ENCODE data around the gene AP2A1.

AP2A1 gene

DNA sequence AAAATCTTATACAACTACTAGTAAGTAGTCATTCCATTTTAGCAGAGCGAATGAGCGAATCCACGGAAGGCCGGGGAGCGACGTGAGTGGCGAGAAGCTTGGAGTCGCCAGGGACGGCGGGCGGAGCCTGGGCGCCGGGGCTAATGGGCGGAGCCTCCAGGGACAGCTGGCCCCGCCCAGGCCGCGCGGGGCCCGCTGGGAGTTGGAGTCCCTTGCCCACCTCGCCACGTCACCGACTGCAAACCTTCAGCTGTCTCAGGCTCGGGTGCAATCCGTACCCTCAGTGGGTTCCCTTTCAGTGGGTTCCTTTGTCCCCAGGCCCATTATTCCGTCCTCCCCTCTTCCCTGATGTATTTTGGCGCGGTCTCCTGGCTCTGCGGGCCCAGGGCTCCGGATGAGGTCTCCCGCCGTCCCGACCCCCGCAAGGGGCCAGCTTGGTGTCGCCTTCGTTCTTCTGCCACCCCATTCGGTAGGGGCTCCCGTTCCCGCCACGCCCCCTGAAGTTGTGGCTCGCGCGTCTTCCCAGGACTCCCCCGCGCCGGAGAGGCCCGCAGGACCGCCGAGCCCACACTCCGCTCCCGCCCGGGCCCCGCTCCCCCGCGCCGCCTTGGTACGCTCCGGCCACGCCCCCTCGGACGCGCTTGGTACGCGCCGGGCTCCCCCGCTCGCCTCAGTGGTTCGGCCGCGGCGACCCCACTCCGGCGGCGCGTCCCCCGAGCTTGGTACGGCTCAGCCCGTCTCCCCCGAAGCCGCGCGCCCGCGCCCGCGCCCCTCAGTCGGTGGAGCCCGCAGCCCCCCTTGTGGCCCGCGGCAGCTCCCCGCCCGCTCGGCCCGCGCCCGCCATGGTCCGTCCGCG is 83.9 kb downstream of the AP2A1 start, which contains the start of gene PTOV1:
TSS of gene PTOV1 (plus strand) at position 673 of the 856 bp plus-strand sequence.
- Histone ChIP-seq H3K18ac (ENCODE audit: low read length) (peak within 1 kb of the TSS; percentile 98), H3K4ac (ENCODE audit: low read depth, low read length) (peak within 1 kb of the TSS; percentile 89), H3K9me3 (ENCODE audit: insufficient read depth, low read depth, low read length) (no peaks in the 10 kb centered on the region), H3K36me3 (ENCODE audit: control insufficient read depth in 1 of 2, insufficient read depth in 2 of 2, low read length in 2 of 2) (peaks cover 22 to 26% of the 10 kb centered on the region in 2 experiments), H2AFZ (ENCODE audit: insufficient read depth, low read length, poor library complexity) (peak within 1 kb of the TSS; percentile 68), H3K79me1 (ENCODE audit: low read length) (peaks cover 7% of the 10 kb centered on the region), H2BK12ac (ENCODE audit: low read length) (no peak within 1 kb of the TSS), H3K4me1 (ENCODE audit: control insufficient read depth in 1 of 2, insufficient read depth in 2 of 2, low read length in 2 of 2) (peaks cover 7 to 17% of the 10 kb centered on the region in 2 experiments), H2AK5ac (ENCODE audit: low read length) (peak within 1 kb of the TSS; percentile 51), H3K4me2 (ENCODE audit: low read length) (peak within 1 kb of the TSS; percentile 97), H4K91ac (ENCODE audit: low read depth, low read length) (peak within 1 kb of the TSS; percentile 98), H2BK5ac (ENCODE audit: low read depth, low read length, poor library complexity) (peak within 1 kb of the TSS; percentile 93), H3K27me3 (ENCODE audit: insufficient read depth, low read length) (no peaks in the 10 kb centered on the region), H2BK120ac (ENCODE audit: insufficient read depth, low read length, poor library complexity) (peak within 1 kb of the TSS; percentile 86), H4K8ac (ENCODE audit: low read depth, low read length) (peak within 1 kb of the TSS; percentile 95), H3K4me3 (ENCODE audit: low read depth, low read length) (peak within 1 kb of the TSS; percentile 88), H3K9ac (ENCODE audit: low read length) (peak within 1 kb of the TSS; percentile 91), H3K27ac (ENCODE audit: low read depth, low read length) (peak within 1 kb of the TSS; percentile 99), H3K23ac (ENCODE audit: low read length) (no peak within 1 kb of the TSS), H4K12ac (ENCODE audit: low read depth, low read length) (peak within 1 kb of the TSS; percentile 84), H3K79me2 (ENCODE audit: control insufficient read depth, insufficient read depth, low read length, poor library complexity) (peaks cover 14% of the 10 kb centered on the region), H3K14ac (ENCODE audit: low read length) (peak within 1 kb of the TSS; percentile 94)
- DNase-seq: peak; percentile 93 to 95
- WGBS (ENCODE audit: extremely low coverage, insufficient coverage, insufficient read length): no CpG with 5 or more reads among the region's 98 CpGs

DNA sequence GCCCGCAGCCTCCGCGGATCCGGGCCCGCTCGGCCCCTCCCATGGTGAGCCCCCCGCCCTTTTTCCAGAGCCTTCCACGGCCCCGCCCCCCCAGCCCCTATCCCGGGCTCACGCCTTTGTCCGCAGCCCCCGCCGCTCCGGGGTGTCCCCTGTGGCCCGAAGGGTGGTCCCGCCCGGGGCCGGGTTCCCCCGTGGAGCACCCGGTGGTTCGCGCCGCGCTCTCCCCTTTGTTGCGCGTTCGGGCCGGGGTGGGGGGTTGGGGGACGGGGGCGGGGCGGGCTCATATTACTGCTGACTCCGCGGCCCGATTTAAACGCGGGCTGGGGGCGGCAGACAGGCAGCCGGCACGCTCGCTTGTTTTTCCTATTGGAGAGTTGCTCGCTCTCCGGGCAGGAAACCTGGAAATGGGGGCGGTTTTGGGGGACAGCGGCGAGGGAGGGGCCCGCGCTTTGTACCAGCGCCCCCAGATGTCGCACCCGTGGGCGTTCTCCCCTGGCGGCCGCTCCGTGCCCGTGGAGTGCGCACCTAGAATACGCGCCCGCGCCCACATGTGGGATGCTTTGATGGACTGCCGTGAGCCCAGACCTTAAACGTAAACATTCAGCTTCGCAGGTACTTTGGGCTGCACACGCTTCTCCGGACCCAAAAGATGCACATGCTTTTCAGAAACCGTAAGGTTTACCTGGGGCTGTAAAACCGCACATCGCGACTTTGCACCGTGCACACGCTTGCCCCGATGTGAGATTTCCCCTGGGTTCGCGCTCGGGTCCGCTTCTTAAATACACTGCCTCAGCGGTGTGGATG is 84.9 kb downstream of the AP2A1 start:
- peak overlapping the region; percentile 99 for H3K27ac ChIP-seq (ENCODE audit: low read depth, low read length)
- peak overlapping the region; percentile 87 for H3K4ac ChIP-seq (ENCODE audit: low read depth, low read length)
- no CpG with 5 or more reads among the region's 78 CpGs for WGBS (ENCODE audit: extremely low coverage, insufficient coverage, insufficient read length)
- H3K4me3 ChIP-seq (ENCODE audit: low read depth, low read length): peak overlapping the region; percentile 88
- no peak overlapping the region for H4K12ac ChIP-seq (ENCODE audit: low read depth, low read length)
- peak overlapping the region; percentile 87 for H3K9ac ChIP-seq (ENCODE audit: low read length)
- no peaks in the 10 kb centered on the region for H3K9me3 ChIP-seq (ENCODE audit: insufficient read depth, low read depth, low read length)
- peaks cover 7% of the 10 kb centered on the region for H3K79me1 ChIP-seq (ENCODE audit: low read length)
- H3K14ac ChIP-seq (ENCODE audit: low read length): peak overlapping the region; percentile 94
- H2AK5ac ChIP-seq (ENCODE audit: low read length): peak overlapping the region; percentile 41
- H4K91ac ChIP-seq (ENCODE audit: low read depth, low read length): peak overlapping the region; percentile 98
- peak; percentile 52 to 67 for DNase-seq
- peak overlapping the region; percentile 98 for H3K18ac ChIP-seq (ENCODE audit: low read length)
- peak overlapping the region; percentile 97 for H3K4me2 ChIP-seq (ENCODE audit: low read length)
- H3K79me2 ChIP-seq (ENCODE audit: control insufficient read depth, insufficient read depth, low read length, poor library complexity): peaks cover 14% of the 10 kb centered on the region
- H2BK120ac ChIP-seq (ENCODE audit: insufficient read depth, low read length, poor library complexity): peak overlapping the region; percentile 72
- no peaks in the 10 kb centered on the region for H3K27me3 ChIP-seq (ENCODE audit: insufficient read depth, low read length)
- H2BK5ac ChIP-seq (ENCODE audit: low read depth, low read length, poor library complexity): peak overlapping the region; percentile 88
- H2BK12ac ChIP-seq (ENCODE audit: low read length): no peak overlapping the region
- peak overlapping the region; percentile 68 for H2AFZ ChIP-seq (ENCODE audit: insufficient read depth, low read length, poor library complexity)
- peaks cover 31 to 36% of the 10 kb centered on the region in 2 experiments for H3K36me3 ChIP-seq (ENCODE audit: control insufficient read depth in 1 of 2, insufficient read depth in 2 of 2, low read length in 2 of 2)
- no peak overlapping the region for H3K23ac ChIP-seq (ENCODE audit: low read length)
- H4K8ac ChIP-seq (ENCODE audit: low read depth, low read length): peak overlapping the region; percentile 95
- peaks cover 7 to 17% of the 10 kb centered on the region in 2 experiments for H3K4me1 ChIP-seq (ENCODE audit: control insufficient read depth in 1 of 2, insufficient read depth in 2 of 2, low read length in 2 of 2)

DNA sequence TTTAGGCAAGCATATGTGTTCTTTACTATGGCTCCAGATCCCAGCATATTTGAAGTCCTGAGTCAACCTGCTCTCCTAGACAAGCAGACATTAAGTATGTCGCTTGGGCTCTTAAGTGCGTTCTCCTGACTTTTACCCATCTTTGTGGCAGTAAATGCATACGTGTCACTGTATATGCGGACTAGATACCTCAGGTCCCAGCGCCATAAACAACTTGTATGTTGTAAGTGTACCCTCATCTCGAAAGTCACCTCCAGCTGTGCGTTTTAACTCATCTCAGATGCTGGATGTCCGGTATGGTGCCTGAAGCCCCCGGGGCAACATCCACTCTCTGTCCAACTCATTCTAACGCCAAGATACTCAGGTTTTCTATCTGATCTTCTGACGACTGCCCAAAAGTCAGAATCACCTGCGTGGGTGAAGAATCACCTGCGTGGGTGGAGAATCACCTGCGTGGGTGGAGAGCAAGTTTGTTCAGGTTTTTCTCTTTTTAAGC is 85.9 kb downstream of the AP2A1 start:
- Histone ChIP-seq H4K8ac (ENCODE audit: low read depth, low read length) (no peak overlapping the region), H2AFZ (ENCODE audit: insufficient read depth, low read length, poor library complexity) (no peak overlapping the region), H3K79me1 (ENCODE audit: low read length) (peaks cover 7% of the 10 kb centered on the region), H3K4me1 (ENCODE audit: control insufficient read depth in 1 of 2, insufficient read depth in 2 of 2, low read length in 2 of 2) (peaks cover 7 to 17% of the 10 kb centered on the region in 2 experiments), H2BK120ac (ENCODE audit: insufficient read depth, low read length, poor library complexity) (no peak overlapping the region), H3K36me3 (ENCODE audit: control insufficient read depth in 1 of 2, insufficient read depth in 2 of 2, low read length in 2 of 2) (peaks cover 41 to 46% of the 10 kb centered on the region in 2 experiments), H3K4me2 (ENCODE audit: low read length) (peak overlapping the region; percentile 97), H3K23ac (ENCODE audit: low read length) (no peak overlapping the region), H3K9ac (ENCODE audit: low read length) (no peak overlapping the region), H3K18ac (ENCODE audit: low read length) (no peak overlapping the region), H4K91ac (ENCODE audit: low read depth, low read length) (no peak overlapping the region), H2BK5ac (ENCODE audit: low read depth, low read length, poor library complexity) (no peak overlapping the region), H3K27me3 (ENCODE audit: insufficient read depth, low read length) (no peaks in the 10 kb centered on the region), H3K79me2 (ENCODE audit: control insufficient read depth, insufficient read depth, low read length, poor library complexity) (peaks cover 14% of the 10 kb centered on the region), H4K12ac (ENCODE audit: low read depth, low read length) (no peak overlapping the region), H2BK12ac (ENCODE audit: low read length) (no peak overlapping the region), H3K27ac (ENCODE audit: low read depth, low read length) (no peak overlapping the region), H3K4me3 (ENCODE audit: low read depth, low read length) (no peak overlapping the region), H3K14ac (ENCODE audit: low read length) (no peak overlapping the region), H2AK5ac (ENCODE audit: low read length) (no peak overlapping the region), H3K9me3 (ENCODE audit: insufficient read depth, low read depth, low read length) (no peaks in the 10 kb centered on the region), H3K4ac (ENCODE audit: low read depth, low read length) (peak overlapping the region; percentile 35)
- DNase-seq: peak; percentile 78 to 82
- no CpG with 5 or more reads among the region's 14 CpGs for WGBS (ENCODE audit: extremely low coverage, insufficient coverage, insufficient read length)

DNA sequence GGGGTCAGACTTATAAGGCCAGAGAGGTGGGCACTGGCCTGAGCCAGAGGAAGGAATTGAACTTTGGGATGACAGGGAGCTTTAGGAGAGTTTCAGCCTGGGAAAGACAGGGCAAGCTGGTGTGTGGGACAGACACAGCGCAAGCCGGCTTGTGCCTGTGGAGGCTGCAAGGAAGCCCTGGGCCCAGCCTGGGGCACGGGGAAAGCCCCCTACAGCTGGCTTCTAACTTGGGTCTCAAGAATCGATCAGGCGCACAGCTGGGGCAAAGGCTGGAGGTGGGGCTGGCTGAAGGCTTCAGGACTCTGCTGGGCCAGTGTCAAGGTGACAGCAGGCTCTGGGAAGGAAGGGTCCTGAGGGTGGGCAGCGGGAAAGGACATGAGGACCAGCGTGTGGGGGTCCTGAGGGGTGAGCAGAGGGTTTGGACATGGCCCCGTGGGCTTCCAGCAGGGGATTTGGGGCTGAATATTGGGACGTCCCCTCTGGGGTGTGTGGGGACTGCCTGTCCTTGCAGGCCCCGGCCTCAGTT is 87.1 kb downstream of the AP2A1 start:
- peaks cover 7 to 13% of the 10 kb centered on the region in 2 experiments for H3K4me1 ChIP-seq (ENCODE audit: control insufficient read depth in 1 of 2, insufficient read depth in 2 of 2, low read length in 2 of 2)
- H3K23ac ChIP-seq (ENCODE audit: low read length): no peak overlapping the region
- no peak overlapping the region for H4K91ac ChIP-seq (ENCODE audit: low read depth, low read length)
- H3K9ac ChIP-seq (ENCODE audit: low read length): peak overlapping the region; percentile 13
- no peaks in the 10 kb centered on the region for H3K27me3 ChIP-seq (ENCODE audit: insufficient read depth, low read length)
- H4K12ac ChIP-seq (ENCODE audit: low read depth, low read length): no peak overlapping the region
- peaks cover 7% of the 10 kb centered on the region for H3K79me1 ChIP-seq (ENCODE audit: low read length)
- H3K79me2 ChIP-seq (ENCODE audit: control insufficient read depth, insufficient read depth, low read length, poor library complexity): peaks cover 14% of the 10 kb centered on the region
- peaks cover 53 to 58% of the 10 kb centered on the region in 2 experiments for H3K36me3 ChIP-seq (ENCODE audit: control insufficient read depth in 1 of 2, insufficient read depth in 2 of 2, low read length in 2 of 2)
- H3K9me3 ChIP-seq (ENCODE audit: insufficient read depth, low read depth, low read length): no peaks in the 10 kb centered on the region
- H2AK5ac ChIP-seq (ENCODE audit: low read length): no peak overlapping the region
- no peak overlapping the region for H2BK5ac ChIP-seq (ENCODE audit: low read depth, low read length, poor library complexity)
- WGBS (ENCODE audit: extremely low coverage, insufficient coverage, insufficient read length): no CpG with 5 or more reads among the region's 10 CpGs
- no peak overlapping the region for H3K14ac ChIP-seq (ENCODE audit: low read length)
- H3K4me2 ChIP-seq (ENCODE audit: low read length): peak overlapping the region; percentile 27
- no peak overlapping the region for H4K8ac ChIP-seq (ENCODE audit: low read depth, low read length)
- no peak overlapping the region for H2BK120ac ChIP-seq (ENCODE audit: insufficient read depth, low read length, poor library complexity)
- no peak overlapping the region for H3K18ac ChIP-seq (ENCODE audit: low read length)
- no peak overlapping the region for H2BK12ac ChIP-seq (ENCODE audit: low read length)
- no peak overlapping the region for H3K4me3 ChIP-seq (ENCODE audit: low read depth, low read length)
- no peak overlapping the region for H3K27ac ChIP-seq (ENCODE audit: low read depth, low read length)
- DNase-seq: no peak
- H3K4ac ChIP-seq (ENCODE audit: low read depth, low read length): peak overlapping the region; percentile 66
- no peak overlapping the region for H2AFZ ChIP-seq (ENCODE audit: insufficient read depth, low read length, poor library complexity)
